ENCODE results near the gene SLC25A13. TPM values are rescaled to one million over a fixed set of nuclear protein-coding genes. Genes with fewer than 3 reads are reported as not detected.

The SLC25A13 gene
- total and polyA plus RNA-seq, 2 of the 13 experiments (the other 11 are each of a cell fraction or from before 2014, with no cell fraction given) = 36.2 to 84.9 TPM

DNA sequence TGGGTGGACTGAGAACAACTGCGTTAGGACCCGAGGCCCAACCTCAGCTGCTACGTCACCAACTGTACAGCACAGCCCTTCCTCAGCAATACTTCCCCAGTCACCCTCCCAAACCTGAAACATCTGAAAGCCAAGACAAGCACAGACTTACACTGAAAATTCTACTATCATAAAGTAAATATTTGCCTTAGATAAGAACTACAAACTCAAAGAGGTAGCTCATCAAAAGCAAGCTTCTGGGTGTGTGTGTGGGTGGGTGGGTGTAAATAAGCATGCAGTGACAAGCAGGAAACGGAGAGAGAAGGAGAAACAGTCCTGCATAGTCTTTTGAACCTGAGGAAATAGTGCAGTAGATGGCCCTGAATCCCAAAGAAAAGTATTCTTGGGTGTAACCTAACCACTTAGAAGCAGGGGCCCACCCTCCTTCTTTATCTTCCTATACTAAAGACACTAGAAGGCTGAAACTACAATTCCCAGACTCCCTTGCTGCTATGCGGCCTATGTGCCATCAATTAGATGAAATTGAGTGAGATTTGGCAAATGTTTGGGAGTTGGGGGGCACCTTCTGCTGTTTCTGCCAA is 18.7 kb downstream of the SLC25A13 start (continued):
- TF ChIP-seq GABPA (IDR thresholded peaks at IDR 0.05; ENCODE audit: low read depth, low read length) = no peak
- TF ChIP-seq GABPA (CRISPR knock-in tag; IDR thresholded peaks at IDR 0.05; ENCODE audit: low read depth) = peak; percentile 55; the same call in 1 of the 2 replicates
- TF ChIP-seq, protein P1, sequence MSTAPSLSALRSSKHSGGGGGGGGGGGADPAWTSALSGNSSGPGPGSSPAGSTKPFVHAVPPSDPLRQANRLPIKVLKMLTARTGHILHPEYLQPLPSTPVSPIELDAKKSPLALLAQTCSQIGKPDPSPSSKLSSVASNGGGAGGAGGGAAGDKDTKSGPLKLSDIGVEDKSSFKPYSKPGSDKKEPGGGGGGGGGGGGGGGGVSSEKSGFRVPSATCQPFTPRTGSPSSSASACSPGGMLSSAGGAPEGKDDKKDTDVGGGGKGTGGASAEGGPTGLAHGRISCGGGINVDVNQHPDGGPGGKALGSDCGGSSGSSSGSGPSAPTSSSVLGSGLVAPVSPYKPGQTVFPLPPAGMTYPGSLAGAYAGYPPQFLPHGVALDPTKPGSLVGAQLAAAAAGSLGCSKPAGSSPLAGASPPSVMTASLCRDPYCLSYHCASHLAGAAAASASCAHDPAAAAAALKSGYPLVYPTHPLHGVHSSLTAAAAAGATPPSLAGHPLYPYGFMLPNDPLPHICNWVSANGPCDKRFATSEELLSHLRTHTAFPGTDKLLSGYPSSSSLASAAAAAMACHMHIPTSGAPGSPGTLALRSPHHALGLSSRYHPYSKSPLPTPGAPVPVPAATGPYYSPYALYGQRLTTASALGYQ (CRISPR knock-in tag; IDR thresholded peaks at IDR 0.05) = peak; percentile 96
- TF ChIP-seq, protein P2, sequence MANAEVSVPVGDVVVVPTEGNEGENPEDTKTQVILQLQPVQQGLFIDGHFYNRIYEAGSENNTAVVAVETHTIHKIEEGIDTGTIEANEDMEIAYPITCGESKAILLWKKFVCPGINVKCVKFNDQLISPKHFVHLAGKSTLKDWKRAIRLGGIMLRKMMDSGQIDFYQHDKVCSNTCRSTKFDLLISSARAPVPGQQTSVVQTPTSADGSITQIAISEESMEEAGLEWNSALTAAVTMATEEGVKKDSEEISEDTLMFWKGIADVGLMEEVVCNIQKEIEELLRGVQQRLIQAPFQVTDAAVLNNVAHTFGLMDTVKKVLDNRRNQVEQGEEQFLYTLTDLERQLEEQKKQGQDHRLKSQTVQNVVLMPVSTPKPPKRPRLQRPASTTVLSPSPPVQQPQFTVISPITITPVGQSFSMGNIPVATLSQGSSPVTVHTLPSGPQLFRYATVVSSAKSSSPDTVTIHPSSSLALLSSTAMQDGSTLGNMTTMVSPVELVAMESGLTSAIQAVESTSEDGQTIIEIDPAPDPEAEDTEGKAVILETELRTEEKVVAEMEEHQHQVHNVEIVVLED (CRISPR knock-in tag; IDR thresholded peaks at IDR 0.05; ENCODE audit: borderline replicate concordance) = peak; percentile 54; the same call in 1 of the 2 replicates
- TF ChIP-seq, protein P3, sequence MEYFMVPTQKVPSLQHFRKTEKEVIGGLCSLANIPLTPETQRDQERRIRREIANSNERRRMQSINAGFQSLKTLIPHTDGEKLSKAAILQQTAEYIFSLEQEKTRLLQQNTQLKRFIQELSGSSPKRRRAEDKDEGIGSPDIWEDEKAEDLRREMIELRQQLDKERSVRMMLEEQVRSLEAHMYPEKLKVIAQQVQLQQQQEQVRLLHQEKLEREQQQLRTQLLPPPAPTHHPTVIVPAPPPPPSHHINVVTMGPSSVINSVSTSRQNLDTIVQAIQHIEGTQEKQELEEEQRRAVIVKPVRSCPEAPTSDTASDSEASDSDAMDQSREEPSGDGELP (IDR thresholded peaks at IDR 0.05; ENCODE audit: borderline replicate concordance, low read depth) = peak; percentile 67; the same call in 1 of the 2 replicates
- TF ChIP-seq ZNF589 (CRISPR knock-in tag; conservative IDR thresholded peaks at IDR 0.05) = 0 out of 2 replicates have a peak, but pooled peaks have one; percentile 38
- TF ChIP-seq MBNL3 (CRISPR knock-in tag; conservative IDR thresholded peaks at IDR 0.05) = no peak
- peak; percentile 77; the same call in 1 of the 2 replicates for TF ChIP-seq ZSCAN31 (CRISPR knock-in tag; IDR thresholded peaks at IDR 0.05; ENCODE audit: low read depth)
- TF ChIP-seq ZSCAN29 (CRISPR knock-in tag; conservative IDR thresholded peaks at IDR 0.05) = 0 out of 2 replicates have a peak, but pooled peaks have one; percentile 46
- peak; percentile 64; the same call in 1 of the 2 replicates for TF ChIP-seq NCOR1 (IDR thresholded peaks at IDR 0.05; ENCODE audit: borderline replicate concordance, low read length)
- TF ChIP-seq, protein P4, sequence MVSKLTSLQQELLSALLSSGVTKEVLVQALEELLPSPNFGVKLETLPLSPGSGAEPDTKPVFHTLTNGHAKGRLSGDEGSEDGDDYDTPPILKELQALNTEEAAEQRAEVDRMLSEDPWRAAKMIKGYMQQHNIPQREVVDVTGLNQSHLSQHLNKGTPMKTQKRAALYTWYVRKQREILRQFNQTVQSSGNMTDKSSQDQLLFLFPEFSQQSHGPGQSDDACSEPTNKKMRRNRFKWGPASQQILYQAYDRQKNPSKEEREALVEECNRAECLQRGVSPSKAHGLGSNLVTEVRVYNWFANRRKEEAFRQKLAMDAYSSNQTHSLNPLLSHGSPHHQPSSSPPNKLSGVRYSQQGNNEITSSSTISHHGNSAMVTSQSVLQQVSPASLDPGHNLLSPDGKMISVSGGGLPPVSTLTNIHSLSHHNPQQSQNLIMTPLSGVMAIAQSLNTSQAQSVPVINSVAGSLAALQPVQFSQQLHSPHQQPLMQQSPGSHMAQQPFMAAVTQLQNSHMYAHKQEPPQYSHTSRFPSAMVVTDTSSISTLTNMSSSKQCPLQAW (CRISPR knock-in tag; IDR thresholded peaks at IDR 0.05) = peak; percentile 85; the same call in 1 of the 2 replicates
- TF ChIP-seq, protein P5, sequence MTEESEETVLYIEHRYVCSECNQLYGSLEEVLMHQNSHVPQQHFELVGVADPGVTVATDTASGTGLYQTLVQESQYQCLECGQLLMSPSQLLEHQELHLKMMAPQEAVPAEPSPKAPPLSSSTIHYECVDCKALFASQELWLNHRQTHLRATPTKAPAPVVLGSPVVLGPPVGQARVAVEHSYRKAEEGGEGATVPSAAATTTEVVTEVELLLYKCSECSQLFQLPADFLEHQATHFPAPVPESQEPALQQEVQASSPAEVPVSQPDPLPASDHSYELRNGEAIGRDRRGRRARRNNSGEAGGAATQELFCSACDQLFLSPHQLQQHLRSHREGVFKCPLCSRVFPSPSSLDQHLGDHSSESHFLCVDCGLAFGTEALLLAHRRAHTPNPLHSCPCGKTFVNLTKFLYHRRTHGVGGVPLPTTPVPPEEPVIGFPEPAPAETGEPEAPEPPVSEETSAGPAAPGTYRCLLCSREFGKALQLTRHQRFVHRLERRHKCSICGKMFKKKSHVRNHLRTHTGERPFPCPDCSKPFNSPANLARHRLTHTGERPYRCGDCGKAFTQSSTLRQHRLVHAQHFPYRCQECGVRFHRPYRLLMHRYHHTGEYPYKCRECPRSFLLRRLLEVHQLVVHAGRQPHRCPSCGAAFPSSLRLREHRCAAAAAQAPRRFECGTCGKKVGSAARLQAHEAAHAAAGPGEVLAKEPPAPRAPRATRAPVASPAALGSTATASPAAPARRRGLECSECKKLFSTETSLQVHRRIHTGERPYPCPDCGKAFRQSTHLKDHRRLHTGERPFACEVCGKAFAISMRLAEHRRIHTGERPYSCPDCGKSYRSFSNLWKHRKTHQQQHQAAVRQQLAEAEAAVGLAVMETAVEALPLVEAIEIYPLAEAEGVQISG (CRISPR knock-in tag; IDR thresholded peaks at IDR 0.05) = peak; percentile 9; the same call in 1 of the 2 replicates
- no peak for TF ChIP-seq NONO (IDR thresholded peaks at IDR 0.05)
- peak; percentile 81 for TF ChIP-seq NONO (CRISPR knock-in tag; conservative IDR thresholded peaks at IDR 0.05)
- TF ChIP-seq HOXA5 (CRISPR knock-in tag; IDR thresholded peaks at IDR 0.05) = peak; percentile 28; the same call in 1 of the 2 replicates
- no peak for TF ChIP-seq HNRNPH1 (optimal IDR thresholded peaks at IDR 0.05; ENCODE audit: low read depth, low read length)
- TF ChIP-seq NCOA2 (CRISPR knock-in tag; IDR thresholded peaks at IDR 0.05) = peak; percentile 96
- no peak for TF ChIP-seq SOX6 (IDR thresholded peaks at IDR 0.05)
- TF ChIP-seq SOX6 (CRISPR knock-in tag; IDR thresholded peaks at IDR 0.05) = peak; percentile 95
- no peak for TF ChIP-seq TCF12 (IDR thresholded peaks at IDR 0.05)
- peak; percentile 87; the same call in 1 of the 2 replicates for TF ChIP-seq TCF12 (CRISPR knock-in tag; IDR thresholded peaks at IDR 0.05)
- TF ChIP-seq RCOR2 (CRISPR knock-in tag; IDR thresholded peaks at IDR 0.05) = peak; percentile 90
- TF ChIP-seq DMAP1 (CRISPR knock-in tag; IDR thresholded peaks at IDR 0.05) = peak; percentile 29; the same call in 1 of the 2 replicates
